ENCODE data around the gene COPS3. TPM values are rescaled to one million over a fixed set of nuclear protein-coding genes. Genes with fewer than 3 reads are reported as not detected.

The COPS3 gene
- total RNA-seq, 1 donor from 2014 or later: 106 TPM

DNA sequence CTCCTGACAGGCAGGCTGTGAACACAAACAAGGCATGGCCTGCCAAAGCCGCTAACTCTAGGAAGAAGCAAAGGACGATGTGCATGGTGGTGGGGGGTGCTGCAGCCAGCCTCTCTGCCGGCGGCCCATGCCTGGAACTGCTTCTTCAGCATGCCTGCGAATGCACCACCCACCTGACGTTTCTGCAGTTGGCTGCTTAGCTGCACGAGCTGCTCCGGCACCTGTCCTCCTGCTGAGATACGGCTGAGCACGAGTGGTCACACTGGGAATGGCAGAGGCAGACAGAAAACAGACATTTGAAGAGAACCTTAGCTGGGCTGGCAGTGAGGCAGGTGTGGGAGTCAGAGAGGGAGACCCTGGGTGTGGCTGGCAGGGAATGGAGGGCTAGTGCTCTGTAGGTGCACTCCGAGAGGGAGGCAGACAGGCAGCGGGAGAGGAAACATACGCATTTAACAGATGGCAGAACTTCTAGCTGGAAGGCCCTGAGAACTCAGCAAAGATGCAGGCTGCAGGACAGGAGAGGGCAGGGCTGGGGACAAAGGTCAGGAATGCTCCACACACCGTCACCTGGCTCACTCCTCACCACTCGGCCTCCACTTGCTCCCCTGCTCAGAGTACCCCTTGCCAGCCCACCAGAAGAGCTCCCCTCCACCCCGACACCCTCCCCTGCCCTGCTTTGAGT is 49.3 kb downstream of the COPS3 start:
- Mint-ChIP-seq H3K9me3 (no peaks in the 10 kb centered on the region), H3K36me3 (ENCODE audit: low read depth) (peaks cover 42% of the 10 kb centered on the region), H3K4me3 (ENCODE audit: low read depth) (no peak overlapping the region), H3K4me1 (ENCODE audit: low read depth) (peaks cover 15% of the 10 kb centered on the region), H3K27ac (no peak overlapping the region), H3K27me3 (ENCODE audit: low read depth) (no peaks in the 10 kb centered on the region)
- no peak for DNase-seq (ENCODE audit: low spot score)
- intact Hi-C loops (cut with micrococcal nuclease): no loop called here

DNA sequence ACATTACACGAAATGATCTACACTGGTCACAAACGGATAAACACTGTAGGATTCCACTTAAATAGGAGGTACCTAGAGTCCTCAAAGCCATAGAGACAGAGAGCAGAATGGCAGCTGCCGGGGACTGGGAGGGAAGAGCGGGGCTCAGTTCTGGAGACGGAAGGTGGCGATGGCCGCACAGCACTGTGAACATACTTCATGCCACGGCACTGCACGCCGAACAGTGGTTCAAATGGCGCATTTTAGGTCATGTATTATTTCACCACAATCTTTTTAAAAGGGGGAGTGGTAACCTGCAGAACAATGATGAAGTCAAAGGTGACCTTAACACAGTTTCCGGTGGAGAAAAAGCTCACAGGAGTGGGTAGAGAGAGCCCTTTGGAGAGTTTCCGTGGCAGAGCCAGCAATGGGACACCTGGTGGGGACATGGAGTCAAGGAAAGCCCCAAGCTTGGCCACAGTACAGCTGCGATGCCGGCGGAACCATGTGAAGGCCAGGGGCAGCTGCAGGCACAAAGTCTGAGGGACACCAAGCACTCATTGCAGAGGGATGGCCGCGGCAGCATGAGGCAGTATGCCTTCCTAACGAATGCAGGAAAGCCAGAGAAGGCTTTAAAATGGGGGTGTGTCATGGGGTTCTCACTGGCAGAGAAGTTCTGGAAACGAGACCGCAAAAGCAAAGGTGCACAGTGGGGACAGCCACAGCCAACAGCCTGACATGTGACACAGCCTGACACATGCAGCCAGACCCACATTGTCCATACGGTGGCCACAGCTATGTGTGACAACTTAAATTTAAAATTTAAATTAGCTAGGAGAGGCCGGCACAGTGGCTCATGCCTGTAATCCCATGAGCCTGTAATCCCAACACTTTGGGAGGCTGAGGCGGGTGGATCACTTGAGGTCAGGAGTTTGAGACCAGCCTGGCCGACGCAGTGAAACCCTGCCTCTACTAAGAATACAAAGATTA is 51.3 kb downstream of the COPS3 start:
- H3K36me3 Mint-ChIP-seq (ENCODE audit: low read depth): peaks cover 53% of the 10 kb centered on the region
- H3K27ac Mint-ChIP-seq: no peak overlapping the region
- H3K4me3 Mint-ChIP-seq (ENCODE audit: low read depth): no peak overlapping the region
- H3K9me3 Mint-ChIP-seq: no peaks in the 10 kb centered on the region
- no peak for DNase-seq (ENCODE audit: low spot score)
- H3K4me1 Mint-ChIP-seq (ENCODE audit: low read depth): no peaks in the 10 kb centered on the region
- no peaks in the 10 kb centered on the region for H3K27me3 Mint-ChIP-seq (ENCODE audit: low read depth)
- intact Hi-C loops (cut with micrococcal nuclease): no loop called here

- no peaks in the 10 kb centered on the region for H3K9me3 Mint-ChIP-seq
- no peak overlapping the region for H3K27ac Mint-ChIP-seq
- no peaks in the 10 kb centered on the region for H3K27me3 Mint-ChIP-seq (ENCODE audit: low read depth)
- H3K4me3 Mint-ChIP-seq (ENCODE audit: low read depth): no peak overlapping the region
- no peaks in the 10 kb centered on the region for H3K4me1 Mint-ChIP-seq (ENCODE audit: low read depth)
- peaks cover 59% of the 10 kb centered on the region for H3K36me3 Mint-ChIP-seq (ENCODE audit: low read depth)
- DNase-seq (ENCODE audit: low spot score): no peak
- intact Hi-C loops (cut with micrococcal nuclease): no loop called here
Observed at GRCh38 chr17:17228521-17229279, 52.3 kb downstream of the COPS3 start.

GRCh38 chr17:17227608-17228520 is 53.2 kb downstream of the COPS3 start:
- Mint-ChIP-seq H3K4me1 (ENCODE audit: low read depth) (no peaks in the 10 kb centered on the region), H3K27ac (no peak overlapping the region), H3K4me3 (ENCODE audit: low read depth) (no peak overlapping the region), H3K36me3 (ENCODE audit: low read depth) (peaks cover 66% of the 10 kb centered on the region), H3K9me3 (no peaks in the 10 kb centered on the region), H3K27me3 (ENCODE audit: low read depth) (no peaks in the 10 kb centered on the region)
- intact Hi-C loops (cut with micrococcal nuclease): no loop called here
- DNase-seq (ENCODE audit: low spot score): no peak

- intact Hi-C loops (cut with micrococcal nuclease): no loop called here
- Mint-ChIP-seq H3K4me1 (ENCODE audit: low read depth) (no peaks in the 10 kb centered on the region), H3K9me3 (no peaks in the 10 kb centered on the region), H3K36me3 (ENCODE audit: low read depth) (peaks cover 63% of the 10 kb centered on the region), H3K27ac (no peak overlapping the region), H3K27me3 (ENCODE audit: low read depth) (no peaks in the 10 kb centered on the region), H3K4me3 (ENCODE audit: low read depth) (no peak overlapping the region)
- DNase-seq (ENCODE audit: low spot score): no peak
Observed at GRCh38 chr17:17226451-17227265, 54.4 kb downstream of the COPS3 start.

- Mint-ChIP-seq H3K4me1 (ENCODE audit: low read depth) (no peaks in the 10 kb centered on the region), H3K4me3 (ENCODE audit: low read depth) (no peak overlapping the region), H3K36me3 (ENCODE audit: low read depth) (peaks cover 65% of the 10 kb centered on the region), H3K9me3 (no peaks in the 10 kb centered on the region), H3K27ac (no peak overlapping the region), H3K27me3 (ENCODE audit: low read depth) (no peaks in the 10 kb centered on the region)
- intact Hi-C loops (cut with micrococcal nuclease): no loop called here
- DNase-seq (ENCODE audit: low spot score): no peak
Observed at GRCh38 chr17:17225901-17226300, 55.1 kb downstream of the COPS3 start.

DNA sequence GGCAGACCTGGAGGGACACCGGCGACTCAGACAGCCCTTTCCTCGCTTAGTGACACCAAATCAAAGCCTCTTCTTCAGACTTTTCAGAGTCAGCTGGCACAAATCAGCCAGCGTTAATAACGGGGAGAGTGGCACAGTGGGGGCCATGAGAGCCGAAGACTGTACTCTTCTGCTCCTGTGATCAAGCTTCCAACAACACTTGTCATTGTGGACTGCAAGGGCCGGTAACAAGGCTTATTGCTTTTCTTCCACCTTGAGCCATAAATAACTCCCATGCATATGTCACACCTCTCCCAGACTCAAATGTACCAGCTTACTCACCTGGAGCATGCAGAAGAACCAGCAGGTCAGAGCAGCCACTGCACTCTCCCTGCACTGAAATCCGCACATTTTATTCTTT is 56.9 kb downstream of the COPS3 start:
- Mint-ChIP-seq H3K27ac (no peak overlapping the region), H3K9me3 (no peaks in the 10 kb centered on the region), H3K36me3 (ENCODE audit: low read depth) (peaks cover 63% of the 10 kb centered on the region), H3K4me3 (ENCODE audit: low read depth) (no peak overlapping the region), H3K4me1 (ENCODE audit: low read depth) (no peaks in the 10 kb centered on the region), H3K27me3 (ENCODE audit: low read depth) (no peaks in the 10 kb centered on the region)
- intact Hi-C loops (cut with micrococcal nuclease): no loop called here
- no peak for DNase-seq (ENCODE audit: low spot score)

- H3K4me3 Mint-ChIP-seq (ENCODE audit: low read depth): no peak overlapping the region
- peaks cover 59% of the 10 kb centered on the region for H3K36me3 Mint-ChIP-seq (ENCODE audit: low read depth)
- H3K4me1 Mint-ChIP-seq (ENCODE audit: low read depth): no peaks in the 10 kb centered on the region
- intact Hi-C loops (cut with micrococcal nuclease): no loop called here
- H3K27ac Mint-ChIP-seq: no peak overlapping the region
- DNase-seq (ENCODE audit: low spot score): no peak
- no peaks in the 10 kb centered on the region for H3K9me3 Mint-ChIP-seq
- H3K27me3 Mint-ChIP-seq (ENCODE audit: low read depth): no peaks in the 10 kb centered on the region
Observed at GRCh38 chr17:17223736-17224135, 57.3 kb downstream of the COPS3 start.

- Mint-ChIP-seq H3K9me3 (no peaks in the 10 kb centered on the region), H3K27me3 (ENCODE audit: low read depth) (no peaks in the 10 kb centered on the region), H3K4me3 (ENCODE audit: low read depth) (no peak overlapping the region), H3K4me1 (ENCODE audit: low read depth) (no peaks in the 10 kb centered on the region), H3K27ac (no peak overlapping the region), H3K36me3 (ENCODE audit: low read depth) (peaks cover 61% of the 10 kb centered on the region)
- intact Hi-C loops (cut with micrococcal nuclease): no loop called here
- DNase-seq (ENCODE audit: low spot score): no peak
Observed at GRCh38 chr17:17221329-17221728, 59.7 kb downstream of the COPS3 start.

GRCh38 chr17:17220529-17220928 is 60.5 kb downstream of the COPS3 start:
- no peaks in the 10 kb centered on the region for H3K4me1 Mint-ChIP-seq (ENCODE audit: low read depth)
- no peaks in the 10 kb centered on the region for H3K27me3 Mint-ChIP-seq (ENCODE audit: low read depth)
- intact Hi-C loops (cut with micrococcal nuclease): no loop called here
- H3K4me3 Mint-ChIP-seq (ENCODE audit: low read depth): no peak overlapping the region
- no peak overlapping the region for H3K27ac Mint-ChIP-seq
- no peaks in the 10 kb centered on the region for H3K9me3 Mint-ChIP-seq
- H3K36me3 Mint-ChIP-seq (ENCODE audit: low read depth): peaks cover 62% of the 10 kb centered on the region
- DNase-seq (ENCODE audit: low spot score): no peak

DNA sequence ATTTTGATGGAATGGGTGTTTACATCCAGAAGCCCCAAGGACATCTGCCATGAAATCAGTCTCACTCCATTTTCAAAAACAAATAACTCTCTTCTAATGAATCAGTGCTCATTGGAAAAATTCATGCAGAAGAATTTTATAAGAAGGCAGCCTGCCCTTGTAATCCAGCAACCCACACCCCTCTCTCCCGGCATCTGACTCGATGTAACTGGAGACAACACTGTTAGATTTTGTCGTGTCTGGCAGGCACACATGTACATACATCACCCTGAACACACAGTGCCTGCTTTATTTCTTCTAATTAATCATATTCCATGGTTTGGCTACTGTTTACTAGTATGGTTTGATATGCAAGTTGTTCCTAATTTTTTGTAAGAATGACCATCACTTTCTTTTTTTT is 63.1 kb downstream of the COPS3 start:
- intact Hi-C loops (cut with micrococcal nuclease): no loop called here

More for the DNA sequence above, 63.1 kb downstream of the COPS3 start:
- Mint-ChIP-seq H3K27me3 (ENCODE audit: low read depth) (no peaks in the 10 kb centered on the region), H3K4me1 (ENCODE audit: low read depth) (no peaks in the 10 kb centered on the region), H3K36me3 (ENCODE audit: low read depth) (peaks cover 52% of the 10 kb centered on the region), H3K27ac (no peak overlapping the region), H3K4me3 (ENCODE audit: low read depth) (no peak overlapping the region), H3K9me3 (no peaks in the 10 kb centered on the region)
- DNase-seq (ENCODE audit: low spot score): no peak

Measured in activated T-helper 2 cell treated with anti-CD3 and anti-CD28 coated beads, Interferon-gamma antibody, Interleukin-2, Interleukin-4, amounts not matched to agents 10 μg/mL and 5 μg/mL and 100 μg/mL, durations not matched to agents 14 hours and 24 hours and 36 hours (primary cell).